OCI-LY1 (cell line): Measurements from ENCODE around the gene MTIF2.

Experiments used
- CTCF ChIP-seq: fragments of 200-600 bp; sonication (generic), shearing (Covaris generic); IDR thresholded peaks from 2 replicates; pipeline ENCODE4 v1.5.1; 2017; ENCODE audit warnings: mild to moderate bottlenecking, antibody characterized with exemption, low read length, moderate library complexity, mixed read lengths
- EZH2 ChIP-seq: fragments of 200-600 bp; sonication (generic), shearing (Covaris generic); IDR thresholded peaks from 2 replicates; pipeline ENCODE4 v1.8.0; 2017; ENCODE audit warnings: borderline replicate concordance, mixed run types, mild to moderate bottlenecking, antibody characterized with exemption, low read length, moderate library complexity, mixed read lengths

DNA sequence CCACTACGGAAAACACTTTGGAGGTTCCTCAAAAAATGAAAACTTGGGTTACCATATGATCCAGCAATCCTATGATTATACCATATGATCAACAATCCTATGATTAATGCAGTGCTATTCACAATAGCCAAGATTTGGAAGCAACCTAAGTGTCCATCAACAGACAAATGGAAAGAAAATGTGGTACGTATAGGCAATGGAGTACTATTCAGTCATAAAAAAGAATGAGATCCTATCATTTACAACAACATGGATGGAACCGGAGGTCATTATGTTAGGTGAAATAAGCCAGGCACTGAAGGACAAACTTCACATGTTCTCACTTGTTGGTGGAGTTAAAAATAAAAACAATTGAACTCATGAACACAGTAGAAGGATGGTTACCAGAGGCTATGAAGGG is 64.5 kb downstream of the MTIF2 start:
- TF ChIP-seq CTCF (no peak), EZH2 (no peak)
